Endodermal cell (in vitro differentiated cells): ENCODE data around the gene FYN. TPM values are rescaled to one million over a fixed set of nuclear protein-coding genes. Genes with fewer than 3 reads are reported as not detected.

Experiments used
- DNase-seq: peaks from one replicate; pipeline ENCODE4 v3.0.0-alpha.2; 2017
- H3K27ac ChIP-seq: 2 replicates; pipeline ENCODE4 v1.5.1; 2013; ENCODE audit warnings: mild to moderate bottlenecking, low read depth, low read length, moderate library complexity
- H3K27me3 ChIP-seq: 2 replicates; pipeline ENCODE4 v1.6.1; 2013; ENCODE audit warnings: mild to moderate bottlenecking, low read length, moderate library complexity; ENCODE audit not compliant: insufficient read depth, control insufficient read depth, poor library complexity, severe bottlenecking
- H3K36me3 ChIP-seq: 2 replicates; pipeline ENCODE4 v1.7.0; 2013; ENCODE audit warnings: mild to moderate bottlenecking, low read length, moderate library complexity; ENCODE audit not compliant: control insufficient read depth, insufficient read depth
- H3K4me1 ChIP-seq: one replicate; pipeline ENCODE4 v1.7.0; 2013; ENCODE audit warnings: low read length; ENCODE audit not compliant: control insufficient read depth, insufficient read depth
- H3K4me3 ChIP-seq: 2 replicates; pipeline ENCODE4 v1.5.1; 2013; ENCODE audit warnings: mild to moderate bottlenecking, low read length, moderate library complexity
- H3K9ac ChIP-seq: 2 replicates; pipeline ENCODE4 v1.6.1; 2013; ENCODE audit warnings: mild to moderate bottlenecking, low read length, moderate library complexity; ENCODE audit not compliant: poor library complexity, severe bottlenecking; ENCODE audit errors: extremely low read depth
- H3K9me3 ChIP-seq: 2 replicates; pipeline ENCODE4 v1.6.1; 2013; ENCODE audit warnings: mild to moderate bottlenecking, low read length, moderate library complexity; ENCODE audit not compliant: control insufficient read depth
- H3K27ac Mint-ChIP-seq: 2 replicates; pipeline ENCODE4 v1.8.0; 2020; ENCODE audit warnings: mixed read lengths
- H3K27me3 Mint-ChIP-seq: 2 replicates; pipeline ENCODE4 v1.8.0; 2021; ENCODE audit warnings: mild to moderate bottlenecking, mixed read lengths; ENCODE audit not compliant: insufficient read depth
- H3K36me3 Mint-ChIP-seq: 2 replicates; pipeline ENCODE4 v1.8.0; 2020; ENCODE audit warnings: low read depth, mixed read lengths
- H3K4me1 Mint-ChIP-seq: 2 replicates; pipeline ENCODE4 v1.8.0; 2020; ENCODE audit warnings: mixed read lengths
- H3K4me3 Mint-ChIP-seq: 2 replicates; pipeline ENCODE4 v1.8.0; 2020; ENCODE audit warnings: mild to moderate bottlenecking, moderate library complexity, mixed read lengths
- H3K9me3 Mint-ChIP-seq: 2 replicates; pipeline ENCODE4 v1.8.0; 2020; ENCODE audit warnings: mild to moderate bottlenecking, mixed read lengths
- CTCF ChIP-seq: fragments of 200-600 bp; sonication (generic); conservative IDR thresholded peaks from 2 replicates; pipeline ENCODE4 v1.5.0; 2021; ENCODE audit warnings: antibody characterized with exemption, mild to moderate bottlenecking
- WGBS, 2 experiments: methylation state at CpG; one replicate each; pipeline versions ENCODE4 v1.1.5 to v1.1.7; 2013; ENCODE audit warnings: missing lambda C conversion rate in 2 of 2, mixed read lengths in 1 of 2; ENCODE audit not compliant: insufficient coverage in 1 of 2, insufficient read length in 1 of 2; 5-methylcytosine and 5-hydroxymethylcytosine counted together
- total RNA-seq, 2 donors: library from RNA; stranded (reverse); fragmentation: NEBNext Ultra II Directional in 1 of 2; extraction: Animal tissue kit (Norgen Biotek cat#: 25700) in 1 of 2; gene quantifications; 2 replicates in 1 of 2; 3 replicates in 1 of 2; pipeline ENCODE4 v1.2.1, GENCODE V29; 2021

Gene FYN
- total RNA-seq, 2 donors from 2014 or later: 70.0 to 96.4 TPM

GRCh38 chr6:111914617-111915016 lies 41.4 kb upstream of the FYN start:
- Histone ChIP-seq H3K4me1 (no peaks in the 10 kb centered on the region), H3K4me3 (no peak overlapping the region), H3K27me3 (no peaks in the 10 kb centered on the region), H3K36me3 (no peaks in the 10 kb centered on the region), H3K9me3 (no peaks in the 10 kb centered on the region), H3K9ac (no peak overlapping the region), H3K27ac (no peak overlapping the region)
- H3K4me3 Mint-ChIP-seq: no peak overlapping the region
- TF ChIP-seq CTCF: no peak
- no peaks in the 10 kb centered on the region for H3K9me3 Mint-ChIP-seq
- WGBS, 2 experiments: 91 to 100% methylated on average over 1 of the region's 1 CpG
- no peaks in the 10 kb centered on the region for H3K4me1 Mint-ChIP-seq
- no peak overlapping the region for H3K27ac Mint-ChIP-seq
- H3K36me3 Mint-ChIP-seq: no peaks in the 10 kb centered on the region
- no peak for DNase-seq
- peaks cover 11% of the 10 kb centered on the region for H3K27me3 Mint-ChIP-seq

- DNase-seq: no peak
- no peak overlapping the region for H3K4me3 Mint-ChIP-seq
- no peaks in the 10 kb centered on the region for H3K27me3 ChIP-seq
Measured at GRCh38 chr6:111912904-111913303, 39.7 kb upstream of the FYN start.

GRCh38 chr6:111911428-111911827 lies 38.2 kb upstream of the FYN start:
- Histone ChIP-seq H3K9ac (no peak overlapping the region), H3K9me3 (no peaks in the 10 kb centered on the region), H3K36me3 (no peaks in the 10 kb centered on the region), H3K4me3 (no peak overlapping the region), H3K27me3 (no peaks in the 10 kb centered on the region), H3K27ac (no peak overlapping the region), H3K4me1 (no peaks in the 10 kb centered on the region)
- Mint-ChIP-seq H3K4me3 (no peak overlapping the region), H3K27ac (no peak overlapping the region), H3K27me3 (peaks cover 7% of the 10 kb centered on the region), H3K9me3 (peaks cover 10% of the 10 kb centered on the region), H3K4me1 (peaks cover 6% of the 10 kb centered on the region), H3K36me3 (no peaks in the 10 kb centered on the region)
- TF ChIP-seq CTCF: no peak
- DNase-seq: no peak
- WGBS, 2 experiments: 81 to 84% methylated on average over 7 of the region's 7 CpGs

More at GRCh38 chr6:111912904-111913303, 39.7 kb upstream of the FYN start:
- Histone ChIP-seq H3K27ac (no peak overlapping the region), H3K4me3 (no peak overlapping the region), H3K9ac (no peak overlapping the region), H3K36me3 (no peaks in the 10 kb centered on the region), H3K9me3 (no peaks in the 10 kb centered on the region), H3K4me1 (no peaks in the 10 kb centered on the region)
- no peak overlapping the region for H3K27ac Mint-ChIP-seq
- H3K9me3 Mint-ChIP-seq: peaks cover 10% of the 10 kb centered on the region
- no peak for TF ChIP-seq CTCF
- peaks cover 6% of the 10 kb centered on the region for H3K27me3 Mint-ChIP-seq
- WGBS, 2 experiments: 97% methylated on average over 2 of the region's 2 CpGs; no CpG with 5 or more reads in 1 of the 2 experiments
- H3K36me3 Mint-ChIP-seq: no peaks in the 10 kb centered on the region
- peaks cover 6% of the 10 kb centered on the region for H3K4me1 Mint-ChIP-seq
